NCI-H2196 (cell line): ENCODE data around the gene MTX1.
"Not testable (repeated sequence)": the region's sequence is repeated elsewhere in the genome, so short reads cannot be mapped to it uniquely, and the experiment has no call there.

ENCODE experiments used
- DNase-seq: peaks from one replicate; lab custom pipeline; 2025; ENCODE audit not compliant: unreplicated experiment; lab: John Stamatoyannopoulos, UW

The MTX1 gene

GRCh38 chr1:155188268-155188667, 20.2 kb upstream of the MTX1 start:
- DNase-seq: no peak

- DNase-seq: not testable (repeated sequence)
These were observed 18.6 kb upstream of the MTX1 start for GRCh38 chr1:155189926-155190325.

- no peak for DNase-seq
These were observed 16.6 kb upstream of the MTX1 start for GRCh38 chr1:155191904-155192303.

GRCh38 chr1:155192346-155193274, 15.9 kb upstream of the MTX1 start:
- DNase-seq: peak; percentile 63

- DNase-seq: peak; percentile 91
These were observed 15.1 kb upstream of the MTX1 start for GRCh38 chr1:155193275-155193990.

- DNase-seq: not testable (repeated sequence)
These were observed 14.6 kb upstream of the MTX1 start for GRCh38 chr1:155193991-155194240.

GRCh38 chr1:155195201-155196102, 13.0 kb upstream of the MTX1 start:
- DNase-seq: no peak

- DNase-seq: no peak
These were observed 12.2 kb upstream of the MTX1 start for GRCh38 chr1:155196103-155196892.

- no peak for DNase-seq
These were observed 11.4 kb upstream of the MTX1 start for GRCh38 chr1:155196893-155197638.

GRCh38 chr1:155197901-155198546, 10.5 kb upstream of the MTX1 start:
- DNase-seq: no peak

GRCh38 chr1:155198547-155198906, 10.0 kb upstream of the MTX1 start:
- no peak for DNase-seq

GRCh38 chr1:155199792-155200191, 8.7 kb upstream of the MTX1 start:
- DNase-seq: no peak

- DNase-seq: no peak
These were observed 7.6 kb upstream of the MTX1 start for GRCh38 chr1:155200920-155201319.

- DNase-seq: no peak
These were observed 6.3 kb upstream of the MTX1 start for GRCh38 chr1:155202198-155202597.

GRCh38 chr1:155202731-155203515, 5.6 kb upstream of the MTX1 start:
- no peak for DNase-seq

GRCh38 chr1:155205035-155205434, 3.5 kb upstream of the MTX1 start:
- no peak for DNase-seq

GRCh38 chr1:155205969-155206593, 2.4 kb upstream of the MTX1 start:
- DNase-seq: no peak
